Fibroblast of lung (primary cell): ENCODE data around the gene SLC26A1. TPM values are rescaled to one million over a fixed set of nuclear protein-coding genes. Genes with fewer than 3 reads are reported as not detected.
"Not testable (repeated sequence)": the region's sequence is repeated elsewhere in the genome, so short reads cannot be mapped to it uniquely, and the experiment has no call there.

Experiments used
- DNase-seq, 2 donors: peaks; one replicate each; pipeline versions ENCODE4 v3.0.0 to v3.0.0-alpha.2; 2010; ENCODE audit warnings: low read depth in 2 of 2
- H2AFZ ChIP-seq: 2 replicates; pipeline ENCODE4 v1.5.1; 2012; ENCODE audit warnings: low read length, control low read depth, inconsistent platforms
- H3K27ac ChIP-seq: 2 replicates; pipeline ENCODE4 v1.5.1; 2011; ENCODE audit warnings: low read length, control low read depth; ENCODE audit not compliant: insufficient read depth
- H3K27me3 ChIP-seq: 2 replicates; pipeline ENCODE4 v1.5.1; 2011; ENCODE audit warnings: mild to moderate bottlenecking, low read length; ENCODE audit not compliant: control insufficient read depth, insufficient read depth
- H3K36me3 ChIP-seq: 2 replicates; pipeline ENCODE4 v1.5.1; 2011; ENCODE audit warnings: low read length; ENCODE audit not compliant: control insufficient read depth, insufficient read depth
- H3K4me1 ChIP-seq: 2 replicates; pipeline ENCODE4 v1.5.1; 2011; ENCODE audit warnings: low read length; ENCODE audit not compliant: control insufficient read depth, insufficient read depth; ENCODE audit errors: extremely low read depth
- H3K4me2 ChIP-seq: 2 replicates; pipeline ENCODE4 v1.5.1; 2011; ENCODE audit warnings: low read length, control low read depth; ENCODE audit not compliant: insufficient read depth; ENCODE audit errors: extremely low read depth
- H3K4me3 ChIP-seq, 4 experiments: fragments of 200-600 bp in 1 of 4; sonication (generic) in 1 of 4; replicated peaks in 1 of 4; 2 replicates each; pipeline ENCODE4 v1.5.1; 2011 to 2016; ENCODE audit warnings: low read length in 4 of 4, low read depth in 3 of 4, mild to moderate bottlenecking in 3 of 4, control low read depth in 2 of 4, inconsistent platforms in 1 of 4, mixed read lengths in 1 of 4; ENCODE audit not compliant: insufficient read depth in 1 of 4; ENCODE audit errors: control extremely low read depth in 1 of 4
- H3K79me2 ChIP-seq: 2 replicates; pipeline ENCODE4 v1.5.1; 2012; ENCODE audit warnings: mild to moderate bottlenecking, low read length, inconsistent platforms; ENCODE audit not compliant: control insufficient read depth, insufficient read depth
- H3K9ac ChIP-seq: 2 replicates; pipeline ENCODE4 v1.5.1; 2011; ENCODE audit warnings: mild to moderate bottlenecking, low read length, control low read depth; ENCODE audit not compliant: insufficient read depth
- H3K9me3 ChIP-seq: 2 replicates; pipeline ENCODE4 v1.5.1; 2012; ENCODE audit warnings: low read depth, low read length; ENCODE audit not compliant: control insufficient read depth, insufficient read depth
- H4K20me1 ChIP-seq: 2 replicates; pipeline ENCODE4 v1.5.1; 2011; ENCODE audit warnings: low read length; ENCODE audit not compliant: control insufficient read depth, insufficient read depth; ENCODE audit errors: extremely low read depth
- CTCF ChIP-seq, 2 donors: IDR thresholded peaks in 1 of 2; conservative IDR thresholded peaks in 1 of 2; 1 replicate in 1 of 2; 2 replicates in 1 of 2; pipeline ENCODE4 v1.5.1; 2011 to 2012; ENCODE audit warnings: low read length in 2 of 2, control low read depth in 1 of 2, inconsistent platforms in 1 of 2, low read depth in 1 of 2, mild to moderate bottlenecking in 1 of 2
- EZH2 ChIP-seq: IDR thresholded peaks from 2 replicates; pipeline ENCODE4 v1.5.1; 2012; ENCODE audit warnings: low read length, control low read depth, mild to moderate bottlenecking; ENCODE audit errors: missing control alignments
- polyA plus RNA-seq, 2 donors: library from polyadenylated mRNA; depleted of rRNA in 1 of 2; stranded (reverse) in 1 of 2; unstranded in 1 of 2; fragments of >200 nt; gene quantifications; 2 replicates each; pipeline ENCODE4 v1.2.1, GENCODE V29; 2011 to 2012; ENCODE audit warnings: missing spikeins in 1 of 2
- total RNA-seq: library from RNA; depleted of rRNA; stranded (reverse); fragments of >200 nt; gene quantifications from 2 replicates; pipeline ENCODE4 v1.2.1, GENCODE V29; 2014

Gene SLC26A1
- total and polyA plus RNA-seq, 2 donors (not counting 1 experiment from before 2014, with no cell fraction given), result 0.05 to 0.33 TPM

- H3K4me2 ChIP-seq, result no peak overlapping the region
- H3K4me3 ChIP-seq, result no peak overlapping the region
- H2AFZ ChIP-seq, result no peak overlapping the region
- no peaks in the 10 kb centered on the region for H4K20me1 ChIP-seq
- H3K4me1 ChIP-seq, result no peaks in the 10 kb centered on the region
- H3K79me2 ChIP-seq, result no peaks in the 10 kb centered on the region
- DNase-seq, result no peak
- H3K36me3 ChIP-seq, result no peaks in the 10 kb centered on the region
- H3K9me3 ChIP-seq, result no peaks in the 10 kb centered on the region
- H3K27ac ChIP-seq, result no peak overlapping the region
- H3K27me3 ChIP-seq, result no peaks in the 10 kb centered on the region
- H3K9ac ChIP-seq, result no peak overlapping the region
- TF ChIP-seq CTCF (conservative IDR thresholded peaks at IDR 0.05 in 1 of 2, IDR thresholded peaks at IDR 0.05 in 1 of 2; ENCODE audit: low read depth in 1 of 2, low read length in 2 of 2), result no peak
- TF ChIP-seq EZH2, result no peak
Observed at GRCh38 chr4:946517-947471, 46.4 kb downstream of the SLC26A1 start.

GRCh38 chr4:946103-946450 lies 47.1 kb downstream of the SLC26A1 start:
- no peak overlapping the region for H3K4me2 ChIP-seq
- H3K4me3 ChIP-seq, result no peak overlapping the region
- no peaks in the 10 kb centered on the region for H3K27me3 ChIP-seq
- DNase-seq, result no peak
- H3K4me1 ChIP-seq, result no peaks in the 10 kb centered on the region
- H3K9me3 ChIP-seq, result no peaks in the 10 kb centered on the region
- H4K20me1 ChIP-seq, result no peaks in the 10 kb centered on the region
- no peak overlapping the region for H3K27ac ChIP-seq
- H2AFZ ChIP-seq, result no peak overlapping the region
- TF ChIP-seq CTCF (conservative IDR thresholded peaks at IDR 0.05 in 1 of 2, IDR thresholded peaks at IDR 0.05 in 1 of 2; ENCODE audit: low read depth in 1 of 2, low read length in 2 of 2) (no peak), EZH2 (no peak)
- H3K79me2 ChIP-seq, result no peaks in the 10 kb centered on the region
- H3K9ac ChIP-seq, result no peak overlapping the region
- no peaks in the 10 kb centered on the region for H3K36me3 ChIP-seq

GRCh38 chr4:945274-946102 lies 47.7 kb downstream of the SLC26A1 start:
- no peak overlapping the region for H3K9ac ChIP-seq
- no peaks in the 10 kb centered on the region for H4K20me1 ChIP-seq
- H3K9me3 ChIP-seq, result no peaks in the 10 kb centered on the region
- H3K79me2 ChIP-seq, result no peaks in the 10 kb centered on the region
- H3K27ac ChIP-seq, result no peak overlapping the region
- H3K36me3 ChIP-seq, result no peaks in the 10 kb centered on the region
- no peak overlapping the region for H3K4me2 ChIP-seq
- no peak overlapping the region for H3K4me3 ChIP-seq
- H3K4me1 ChIP-seq, result no peaks in the 10 kb centered on the region
- TF ChIP-seq CTCF (conservative IDR thresholded peaks at IDR 0.05 in 1 of 2, IDR thresholded peaks at IDR 0.05 in 1 of 2; ENCODE audit: low read depth in 1 of 2, low read length in 2 of 2) (no peak), EZH2 (no peak)
- no peaks in the 10 kb centered on the region for H3K27me3 ChIP-seq
- DNase-seq, result no peak
- H2AFZ ChIP-seq, result no peak overlapping the region

- H3K27me3 ChIP-seq, H3K4me2 ChIP-seq, H2AFZ ChIP-seq, H3K9ac ChIP-seq, H3K27ac ChIP-seq, H3K4me3 ChIP-seq, H3K36me3 ChIP-seq, H3K9me3 ChIP-seq, H3K79me2 ChIP-seq, H4K20me1 ChIP-seq, H3K4me1 ChIP-seq, DNase-seq: not testable (repeated sequence)
Observed at GRCh38 chr4:939508-939907, 53.7 kb downstream of the SLC26A1 start.
